Renal cortex interstitium (tissue), 11 donors: ENCODE results near the gene H1-8. TPM values are rescaled to one million over a fixed set of nuclear protein-coding genes. Genes with fewer than 3 reads are reported as not detected.

Source experiments
- DNase-seq, 11 donors: peaks; one replicate each; pipeline ENCODE4 v3.0.0-alpha.2; 2013; ENCODE audit warnings: low read depth in 9 of 11, low spot score in 4 of 11; ENCODE audit errors: extremely low read depth in 1 of 11
- polyA plus RNA-seq, 3 donors: library from polyadenylated mRNA; unstranded; fragments of 120-200 nt; gene quantifications; one replicate each; pipeline ENCODE4 v1.2.1, GENCODE V29; 2013; ENCODE audit not compliant: insufficient read length in 3 of 3

Gene H1-8
- polyA plus RNA-seq, 3 donors: not detected

DNA sequence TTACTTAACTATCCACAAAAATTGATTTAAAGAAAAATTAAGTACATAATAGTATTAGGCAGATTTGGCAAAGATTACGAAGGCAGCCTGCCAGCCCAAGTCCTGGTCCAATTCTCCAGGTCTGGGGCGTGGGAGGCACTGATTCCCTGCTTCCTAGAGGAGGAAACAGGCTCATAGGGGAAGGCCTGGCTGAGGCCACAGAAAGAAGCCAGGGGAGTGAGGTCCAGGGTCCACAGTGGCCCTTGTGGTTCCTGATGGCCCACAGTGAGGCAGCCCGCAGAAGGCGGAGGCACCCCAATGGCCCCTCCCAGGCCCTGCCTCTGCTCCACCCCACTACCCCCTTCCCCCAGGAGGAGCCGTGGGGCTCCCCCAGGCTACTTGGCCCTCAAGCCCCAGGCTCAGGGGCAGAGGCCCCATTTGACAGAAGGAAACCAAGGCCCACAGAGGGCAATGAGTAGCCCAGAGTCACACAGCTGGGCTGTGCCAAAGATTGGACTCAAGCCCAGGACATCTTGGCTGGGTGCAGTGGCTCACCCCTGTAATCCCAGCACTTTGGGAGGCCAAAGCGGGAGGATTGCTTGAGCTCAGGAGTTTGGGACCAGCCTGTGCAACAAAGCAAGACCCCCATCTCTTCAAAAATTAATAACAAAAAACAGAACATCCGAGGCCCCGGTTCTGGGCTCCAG is 21.0 kb downstream of the H1-8 start:
- no peak for DNase-seq

DNA sequence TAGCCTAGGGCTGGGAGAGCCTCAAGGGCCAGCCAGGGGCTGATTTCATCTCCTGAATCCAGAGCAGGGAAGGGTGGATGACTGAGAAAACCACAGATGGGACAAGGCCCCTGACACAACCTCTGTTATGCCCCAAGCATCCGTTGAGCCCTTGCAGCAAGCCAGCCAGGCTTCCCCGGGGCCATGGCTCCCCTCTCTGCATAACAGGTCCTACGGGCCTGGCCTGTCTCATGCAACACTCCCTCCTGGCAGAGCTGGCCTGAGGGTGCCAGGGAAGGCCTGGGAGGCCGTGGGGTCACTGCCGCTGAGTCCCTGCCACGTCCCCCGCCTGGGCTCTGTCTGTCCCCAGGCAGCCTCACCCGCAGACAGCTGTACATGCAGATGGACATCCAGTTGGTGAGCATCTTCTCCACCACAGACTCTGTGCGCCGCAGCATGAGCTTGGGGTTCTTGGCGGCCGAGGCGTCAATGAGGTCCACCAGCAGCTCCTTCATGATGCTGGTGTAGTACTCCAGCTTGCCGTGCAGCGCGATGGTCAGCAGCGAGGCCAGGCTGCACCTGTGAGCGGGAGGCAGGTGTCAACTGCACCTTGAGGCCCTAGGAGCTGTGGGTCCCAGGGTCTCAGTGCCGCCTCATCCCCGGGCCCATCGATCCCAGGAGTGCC is 22.1 kb downstream of the H1-8 start:
- no peak for DNase-seq

DNA sequence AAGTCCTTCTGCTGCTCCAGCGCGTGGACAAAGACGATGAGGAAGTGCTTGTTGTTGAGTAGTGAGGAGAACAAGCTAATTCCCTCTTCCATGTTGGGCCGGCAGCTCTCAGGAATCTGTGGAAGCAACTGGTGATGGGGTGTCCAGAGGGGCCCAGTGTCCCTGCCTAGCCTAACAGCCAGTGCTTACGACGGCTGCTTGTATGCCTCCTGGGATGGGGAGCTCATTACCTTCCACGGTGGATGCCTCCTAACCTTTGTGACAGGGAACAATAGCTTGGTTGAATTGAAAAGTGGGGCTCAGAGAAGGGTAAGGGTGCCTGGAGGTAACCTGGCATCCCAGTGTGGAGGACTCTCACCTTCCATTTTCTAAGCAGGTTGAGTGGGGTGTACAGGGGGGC is 22.9 kb downstream of the H1-8 start:
- DNase-seq: no peak

DNA sequence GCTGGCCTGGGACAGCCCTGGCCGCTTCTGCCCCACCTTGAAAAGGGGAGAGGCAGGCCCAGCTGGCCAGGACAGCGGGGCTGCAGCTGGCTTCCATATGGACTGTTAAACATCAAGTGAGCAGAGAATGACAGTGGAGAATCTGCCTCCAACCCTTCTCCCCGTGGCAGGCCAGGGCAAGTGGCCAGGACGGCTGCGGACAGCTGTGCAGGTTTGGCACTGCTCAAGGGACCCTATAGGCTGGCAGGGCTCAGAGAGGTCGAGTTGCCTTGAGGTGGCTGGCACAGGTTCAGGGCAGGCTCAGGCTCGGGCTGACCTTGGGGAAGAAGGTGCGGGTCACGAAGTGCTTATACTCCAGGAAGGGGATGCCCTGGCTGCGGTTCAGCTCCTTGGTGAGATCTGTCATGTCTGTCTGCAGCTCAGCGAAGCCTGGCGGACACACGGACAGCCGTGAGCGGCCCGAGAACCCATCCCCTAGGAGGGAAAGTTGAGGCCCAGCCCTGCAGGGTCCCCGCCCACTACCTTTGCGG is 24.3 kb downstream of the H1-8 start:
- DNase-seq: no peak

DNA sequence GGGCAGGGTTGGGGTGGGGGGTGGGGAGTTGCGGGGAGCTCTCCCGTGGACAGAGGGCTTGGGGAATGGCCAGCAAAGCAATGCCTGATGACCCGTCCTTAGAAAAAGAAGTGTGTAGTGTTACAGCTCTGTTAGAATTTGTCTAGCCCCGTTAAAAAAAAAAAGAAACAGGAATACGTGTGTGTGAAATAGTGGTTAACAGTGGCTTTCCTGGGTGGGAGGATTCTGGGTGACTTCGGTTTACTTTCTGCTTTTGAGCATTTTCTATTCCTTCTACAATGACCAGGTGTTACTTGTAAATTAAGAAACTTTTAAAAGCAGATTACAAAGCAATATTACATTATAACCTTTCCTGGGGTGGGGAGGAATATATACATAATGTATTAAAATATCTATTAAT is 25.0 kb downstream of the H1-8 start:
- no peak for DNase-seq

DNA sequence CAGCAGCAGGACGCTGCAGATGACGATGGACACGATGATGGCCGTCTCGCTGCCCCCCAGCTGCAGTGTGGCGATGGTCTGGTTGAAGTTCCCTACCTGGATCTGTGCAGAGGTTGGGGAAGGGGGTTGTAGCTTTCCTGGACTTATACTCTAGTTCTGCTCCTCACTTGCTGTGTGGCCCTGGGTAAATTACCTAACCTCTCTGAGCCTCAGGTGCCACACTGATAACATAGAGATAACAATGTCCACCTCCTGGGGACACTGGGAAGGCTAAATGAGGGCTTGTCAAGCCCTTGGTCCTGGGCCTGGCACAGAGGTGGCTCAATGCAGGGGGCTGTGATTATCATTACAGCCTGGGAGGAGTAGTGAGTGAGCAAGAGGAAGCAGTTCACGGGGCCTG is 26.9 kb downstream of the H1-8 start:
- no peak for DNase-seq

DNA sequence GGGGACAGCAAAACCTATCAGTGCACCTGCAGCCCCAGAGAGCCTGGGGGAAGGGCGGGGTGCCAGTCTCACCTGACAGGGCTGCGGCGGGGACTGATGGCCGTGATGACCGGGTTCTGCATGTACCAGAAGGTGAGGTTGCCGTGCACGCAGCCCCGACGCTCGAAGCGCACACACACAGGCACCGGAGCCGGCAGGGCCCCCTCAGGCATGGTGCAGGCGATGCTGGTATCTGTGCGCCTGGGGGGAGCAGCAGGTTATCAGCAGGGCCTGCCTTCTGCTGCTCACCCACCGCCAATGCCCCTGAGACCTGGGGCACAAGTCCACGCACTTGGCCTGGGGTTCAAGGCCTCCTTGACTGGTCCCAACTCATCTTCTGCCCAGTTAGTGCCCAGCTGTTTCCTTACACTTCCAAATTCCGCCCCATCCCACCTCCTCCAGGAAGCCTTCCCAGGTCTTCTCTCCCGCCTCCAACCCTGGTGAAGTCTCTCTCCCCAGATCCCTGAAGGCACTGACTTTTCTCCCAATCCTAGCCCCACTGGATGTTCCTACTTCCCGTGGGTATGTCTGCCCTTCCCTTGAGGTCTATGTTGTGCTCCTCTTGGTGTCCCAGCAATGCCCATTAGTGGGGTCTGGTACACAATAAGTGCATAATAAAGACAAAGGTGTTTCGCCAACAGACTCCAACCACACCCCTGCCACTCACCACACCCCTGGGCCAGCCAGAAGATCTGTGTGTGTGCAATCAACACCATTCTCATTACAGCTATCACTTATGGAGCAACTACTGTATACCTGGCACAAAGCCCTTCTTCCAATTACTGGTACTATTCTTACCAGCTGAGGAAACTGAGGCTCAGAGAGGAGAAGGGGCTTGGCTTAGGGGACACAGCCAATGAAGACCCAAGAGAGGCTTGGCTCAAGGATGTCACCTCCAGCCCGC is 28.9 kb downstream of the H1-8 start:
- DNase-seq: no peak

DNA sequence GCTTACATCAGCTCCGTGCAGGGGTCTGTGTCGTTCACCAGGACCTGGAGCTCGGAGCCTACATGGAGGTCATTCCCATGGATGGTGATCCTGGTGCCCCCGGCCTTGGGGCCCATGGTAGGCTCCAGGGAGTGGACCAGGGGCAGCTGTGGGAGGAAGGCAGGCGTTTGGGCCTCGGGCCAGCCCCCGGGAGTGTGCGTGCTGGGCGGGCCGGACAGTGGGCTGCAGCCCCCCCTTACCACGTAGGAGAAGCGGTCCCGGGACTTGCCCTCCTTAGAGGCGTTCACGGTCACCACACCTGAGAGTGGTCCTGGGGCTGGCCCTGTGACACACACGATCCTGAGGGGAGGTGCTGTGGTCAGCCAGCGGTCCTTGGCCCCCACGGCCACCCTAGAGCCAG is 29.6 kb downstream of the H1-8 start:
- DNase-seq: no peak

DNA sequence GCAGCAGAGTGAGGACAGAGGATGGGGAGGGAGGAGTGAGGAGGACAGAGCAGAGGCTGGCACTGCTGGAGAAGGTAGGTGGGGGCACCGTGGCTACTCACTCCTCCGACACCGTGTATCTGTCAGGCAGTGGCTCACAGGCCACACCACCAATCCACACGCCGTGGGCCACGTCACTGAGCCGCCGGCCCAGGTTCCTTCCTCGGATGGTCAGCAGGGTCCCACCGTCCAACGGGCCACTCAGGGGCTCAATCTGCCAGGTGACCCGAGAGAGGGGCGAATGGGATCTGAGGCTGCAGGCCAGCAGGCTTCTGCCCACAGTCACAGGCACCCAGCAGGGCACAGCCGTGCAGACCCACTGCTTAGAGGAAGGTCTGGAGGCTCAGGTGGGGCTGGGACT is 30.5 kb downstream of the H1-8 start:
- no peak for DNase-seq

DNA sequence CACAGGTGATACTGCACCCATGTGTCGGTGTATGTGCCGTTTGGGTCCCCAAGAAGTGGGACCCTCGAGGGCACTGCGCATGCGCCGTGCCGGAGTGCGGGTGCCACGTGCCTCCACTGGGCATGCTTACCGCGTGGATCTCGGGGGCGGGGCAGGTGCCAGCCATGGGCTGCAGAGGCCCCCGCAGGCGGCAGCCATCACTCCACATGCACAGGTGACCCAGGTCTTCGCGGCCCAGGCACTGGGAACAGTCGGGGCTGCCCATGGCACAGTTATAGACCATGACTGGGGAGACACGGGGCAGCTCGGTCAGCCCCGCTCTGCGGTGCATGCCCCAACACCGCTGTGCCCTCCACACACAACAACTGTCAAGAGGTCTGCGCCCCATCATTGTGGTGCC is 31.2 kb downstream of the H1-8 start:
- no peak for DNase-seq

DNA sequence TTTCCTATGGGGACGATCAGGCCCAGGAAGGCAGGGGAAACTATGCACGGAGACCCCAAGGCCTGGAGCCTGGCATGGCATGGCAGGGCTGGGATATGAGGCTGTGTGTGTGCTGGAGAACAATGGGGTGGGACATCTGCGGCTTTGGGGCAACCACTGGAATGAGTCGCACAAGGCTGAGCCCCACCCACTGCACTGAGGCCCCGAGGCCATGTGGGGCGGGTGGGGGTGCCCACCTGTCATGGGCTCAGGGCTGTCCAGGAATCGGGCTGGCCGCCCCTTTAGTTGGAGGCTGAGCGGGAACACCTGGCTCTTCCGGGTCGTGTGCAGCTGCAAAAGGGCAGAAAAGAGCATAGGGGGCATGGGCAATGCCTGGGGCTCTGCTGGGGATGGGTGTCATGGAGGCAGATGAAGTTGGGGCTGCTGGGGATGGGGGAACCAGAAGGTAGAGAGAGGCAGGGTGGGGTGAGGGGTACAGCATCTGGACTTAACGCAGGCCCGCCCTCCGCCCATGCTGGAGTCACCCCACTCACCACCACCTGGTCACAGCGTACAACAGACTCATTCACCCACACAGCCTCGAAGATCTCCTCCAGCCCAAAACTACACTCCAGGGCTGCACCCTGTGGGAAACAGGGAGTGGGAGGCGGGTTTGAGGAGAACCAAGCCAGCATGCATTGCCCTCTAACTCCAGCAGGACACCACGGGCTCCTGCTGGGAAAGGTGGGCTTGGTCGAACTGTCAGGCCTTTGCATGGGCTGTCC is 32.4 kb downstream of the H1-8 start:
- no peak for DNase-seq

DNA sequence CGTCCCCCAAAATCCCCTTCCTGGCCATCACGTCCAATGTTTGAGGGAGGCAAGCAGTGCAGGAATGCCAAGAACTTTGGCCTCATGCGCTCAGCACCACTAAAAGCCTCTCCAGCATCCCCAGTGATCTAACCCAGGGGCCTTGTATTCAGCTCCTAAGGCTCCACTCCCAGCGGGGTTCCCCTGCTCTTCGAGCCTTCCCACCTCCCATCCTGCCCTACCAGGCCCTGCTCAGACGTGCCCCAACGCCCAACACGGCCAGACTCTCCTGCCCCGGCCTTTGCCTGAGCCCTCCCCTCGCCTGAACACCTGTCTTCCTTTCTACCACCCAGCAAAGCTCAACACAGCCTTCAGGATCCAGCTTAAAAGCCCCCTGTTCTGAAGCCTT is 33.0 kb downstream of the H1-8 start:
- no peak for DNase-seq

DNA sequence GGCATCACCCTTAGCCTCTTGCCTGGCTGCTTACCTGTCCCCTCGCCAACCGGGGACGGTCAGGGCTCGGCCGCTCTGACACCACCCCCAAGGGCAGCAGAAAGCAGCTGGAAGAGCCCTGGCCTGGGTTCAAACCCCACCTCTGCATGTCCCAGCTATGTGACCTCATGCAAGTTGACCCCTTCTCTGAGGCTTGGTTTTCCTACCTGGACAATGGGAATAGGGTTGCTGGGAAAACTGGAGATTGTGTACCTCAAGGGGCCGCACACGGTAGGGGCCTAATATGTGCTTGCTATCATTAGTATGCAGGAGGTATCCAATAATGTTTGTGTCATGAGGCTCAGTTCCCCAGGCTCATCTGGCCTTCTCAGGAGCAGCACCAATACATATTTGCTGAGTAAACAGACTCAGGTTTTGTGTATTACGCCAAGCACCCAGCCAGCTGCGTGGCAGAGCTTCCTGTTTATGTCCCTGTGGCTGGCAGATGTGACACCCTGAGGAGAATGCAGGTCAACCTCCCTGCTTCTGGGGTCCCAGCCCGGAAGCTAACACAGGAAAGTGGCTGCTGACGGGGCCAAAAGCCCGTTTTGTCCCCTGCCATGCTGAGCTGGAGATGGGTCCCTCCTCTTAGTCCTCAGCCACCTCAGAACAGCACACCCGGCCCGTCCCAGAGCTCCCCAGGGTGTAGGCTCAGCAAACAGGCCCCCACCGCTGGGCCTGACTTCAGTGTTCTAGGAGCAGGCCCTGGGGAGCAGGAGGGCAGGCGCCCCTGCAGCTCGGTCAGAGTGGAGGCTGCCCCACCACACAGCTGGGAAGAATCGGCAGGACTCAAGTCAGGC is 33.8 kb downstream of the H1-8 start:
- no peak for DNase-seq

DNA sequence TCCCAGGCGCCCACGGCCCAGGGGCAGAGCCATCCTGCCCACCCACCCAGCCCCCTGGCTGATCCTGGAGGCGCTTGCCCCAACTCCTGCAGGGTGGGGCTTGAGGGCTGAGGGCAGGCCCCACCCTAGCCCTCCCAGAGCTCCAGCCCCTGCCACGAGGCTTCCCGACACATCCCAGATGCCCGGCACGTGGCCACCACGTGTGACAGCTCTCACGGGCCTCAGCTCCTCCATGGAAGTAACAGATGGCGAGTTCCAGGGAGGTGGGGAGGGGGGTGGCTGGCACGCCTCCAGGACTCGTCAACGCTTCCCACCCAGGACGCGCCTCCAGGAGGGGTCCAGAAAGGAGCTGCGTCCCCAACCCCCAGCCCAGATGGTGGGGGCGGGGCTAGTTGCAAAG is 34.4 kb downstream of the H1-8 start:
- DNase-seq: no peak

DNA sequence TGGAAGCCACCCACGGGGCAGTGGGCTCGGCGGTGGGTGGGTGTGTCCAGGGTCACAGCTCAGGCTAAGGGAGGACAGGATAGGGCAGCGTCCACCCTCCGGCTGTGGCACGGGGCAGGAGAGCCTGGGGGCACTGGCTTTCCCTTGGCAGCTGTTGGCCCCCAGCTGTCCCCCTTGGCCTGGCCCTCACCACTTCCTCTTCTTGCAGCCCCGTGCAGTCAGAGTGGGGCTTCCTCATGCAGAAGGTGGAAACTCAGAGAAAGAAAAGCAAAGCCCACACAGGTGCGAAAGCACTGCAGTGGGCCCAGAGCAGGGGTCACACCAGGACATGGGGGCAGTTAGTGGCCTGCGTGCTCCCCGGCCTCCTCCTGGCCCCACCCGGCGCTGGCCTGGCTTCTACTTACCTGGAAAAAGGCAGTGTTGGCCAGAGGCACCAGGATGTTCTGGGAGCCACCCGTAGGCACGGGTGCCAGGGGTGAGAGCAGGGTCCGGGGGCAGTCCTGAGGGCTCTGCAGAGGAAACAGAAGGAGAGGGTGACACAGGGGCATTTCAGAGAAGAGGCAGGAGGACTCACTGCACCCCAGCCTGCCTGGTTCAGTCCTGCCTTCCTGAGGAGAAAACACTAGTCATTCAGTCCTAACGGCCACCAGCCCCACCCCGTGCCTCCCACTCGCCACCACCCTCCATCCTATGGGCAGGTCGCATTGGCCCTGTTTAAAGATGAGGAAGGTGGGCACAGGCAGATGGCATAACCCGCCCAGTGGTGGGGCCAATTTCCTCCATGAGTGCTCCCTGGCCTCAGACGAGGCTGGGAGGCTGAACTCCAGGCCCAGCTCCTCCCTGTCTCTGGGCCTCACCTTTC is 35.2 kb downstream of the H1-8 start:
- no peak for DNase-seq

DNA sequence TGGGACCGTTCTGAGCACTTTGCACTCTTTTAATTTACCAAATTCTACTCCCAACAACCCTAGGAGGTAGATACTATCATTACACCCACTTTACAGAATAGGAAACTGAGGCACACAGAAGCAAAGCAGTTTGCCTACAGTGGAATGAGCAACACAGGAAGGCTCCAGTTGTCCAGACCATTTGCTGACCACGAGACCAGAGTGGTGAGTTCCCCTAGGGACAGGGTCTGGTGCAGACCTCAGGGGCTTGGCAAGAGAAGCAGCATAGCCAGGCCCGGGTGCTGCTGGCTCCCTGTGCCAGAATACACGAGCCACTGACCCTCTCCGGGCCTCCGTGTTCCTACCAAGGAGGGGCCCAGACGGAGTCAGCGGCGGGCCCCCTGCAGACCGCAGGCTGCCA is 37.0 kb downstream of the H1-8 start:
- DNase-seq: no peak

DNA sequence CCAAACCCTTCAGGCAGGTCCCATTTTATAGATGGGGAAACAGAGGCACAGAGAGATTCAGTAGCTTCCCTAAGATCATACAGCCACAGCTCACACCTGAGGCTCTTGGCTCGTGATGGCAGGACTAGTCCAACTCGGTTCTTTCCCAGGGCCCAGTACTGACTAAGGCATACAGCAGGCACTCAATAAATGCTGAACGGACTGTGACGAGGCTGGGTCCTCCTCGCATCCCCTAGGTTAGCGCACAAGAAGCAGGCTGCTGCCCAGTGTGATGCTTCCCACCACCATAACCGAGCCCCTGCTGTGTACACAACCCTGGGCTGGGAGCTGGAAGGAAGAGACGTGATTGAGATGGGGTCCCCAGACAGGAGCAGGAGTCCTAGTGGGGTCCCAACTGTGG is 38.6 kb downstream of the H1-8 start:
- no peak for DNase-seq
